Ureter (tissue), 1 donor: ENCODE data around the gene EXOC6. TPM values are rescaled to one million over a fixed set of nuclear protein-coding genes. Genes with fewer than 3 reads are reported as not detected.
"Not testable (repeated sequence)": the region's sequence is repeated elsewhere in the genome, so short reads cannot be mapped to it uniquely, and the experiment has no call there.

Experiments
- DNase-seq: peaks from one replicate; pipeline ENCODE4 v3.0.0-alpha.2; 2020; ENCODE audit warnings: low spot score
- total RNA-seq: library from RNA; stranded (reverse); gene quantifications from one replicate; pipeline ENCODE4 v1.2.4, GENCODE V29; 2023
- donor health status: DM: yes; HTN: yes; CAD: no.

EXOC6 gene
- total RNA-seq, 1 donor from 2014 or later: 16.6 TPM

DNA sequence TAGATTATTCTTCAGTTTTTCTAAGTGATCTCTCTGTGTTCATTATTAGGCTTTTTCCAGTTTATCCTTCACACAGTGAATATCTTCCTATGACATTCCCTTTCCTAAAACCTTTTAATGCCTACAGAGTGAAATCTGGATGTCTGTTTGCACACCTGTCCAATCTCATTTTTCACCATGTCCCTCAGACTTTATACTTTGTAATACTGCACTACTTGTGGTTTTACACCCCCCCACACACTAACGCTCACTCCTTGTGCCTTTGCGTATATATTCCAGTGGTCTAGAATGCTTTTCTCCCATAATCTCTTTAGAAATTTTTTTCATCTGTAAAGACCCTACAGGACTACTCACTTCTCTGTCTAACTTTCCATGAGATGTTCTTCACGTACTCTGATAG, 98.2 kb downstream of the EXOC6 start:
- no peak for DNase-seq

DNA sequence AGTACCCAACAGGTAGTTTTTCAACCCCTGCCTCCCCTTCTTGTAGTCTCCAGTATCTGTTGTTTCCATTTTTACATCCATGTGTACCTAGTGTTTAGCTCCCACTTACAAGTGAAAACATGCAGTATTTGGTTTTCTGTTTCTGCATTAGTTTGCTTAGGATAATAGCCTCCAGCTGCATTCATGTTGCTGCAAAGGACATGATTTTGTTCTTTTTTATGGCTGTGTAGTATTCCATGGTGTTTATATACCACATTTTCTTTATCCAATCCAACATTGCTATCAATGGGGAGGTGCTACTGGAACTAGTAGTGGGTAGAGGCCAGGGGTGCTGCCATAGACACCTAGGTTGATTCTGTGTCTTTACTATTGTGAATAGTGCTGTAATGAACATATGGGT, 104.3 kb downstream of the EXOC6 start:
- not testable (repeated sequence) for DNase-seq

DNA sequence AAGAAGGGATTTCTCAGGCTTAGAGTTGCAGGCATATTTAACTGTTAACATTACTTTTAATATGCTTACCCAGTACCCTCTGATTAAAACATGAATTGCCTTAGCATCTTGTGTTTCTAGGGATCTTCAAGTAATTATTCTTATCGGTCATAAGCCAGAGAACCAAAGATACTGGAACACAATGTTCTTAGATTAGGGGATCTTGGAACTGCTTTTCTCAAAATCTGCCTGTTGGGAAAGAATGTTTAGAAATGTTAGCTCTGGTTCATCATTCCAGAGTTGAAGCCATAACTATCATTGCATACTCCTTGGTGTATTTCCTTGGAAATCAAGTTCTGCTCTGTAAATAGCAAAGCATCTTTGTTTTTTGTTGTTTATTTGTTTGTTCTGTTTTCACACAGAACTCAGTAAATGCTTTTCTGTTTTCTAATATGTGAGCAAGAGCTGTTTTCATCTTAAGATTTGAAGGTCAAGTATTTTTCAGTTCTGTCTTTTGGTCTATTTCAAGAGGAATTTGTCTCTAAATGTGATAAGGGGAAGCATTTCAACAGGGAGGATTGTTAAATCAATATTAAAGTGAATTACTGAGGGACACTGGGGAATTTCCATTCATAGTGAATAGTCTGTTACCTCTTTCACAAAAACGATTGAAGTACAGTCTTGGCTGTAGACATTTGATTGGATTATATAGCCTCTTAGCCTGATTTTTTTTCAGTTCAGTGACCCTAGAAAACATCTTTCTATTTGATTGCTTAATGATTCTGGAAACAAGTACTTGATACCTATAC, 109.1 kb downstream of the EXOC6 start:
- DNase-seq: no peak

DNA sequence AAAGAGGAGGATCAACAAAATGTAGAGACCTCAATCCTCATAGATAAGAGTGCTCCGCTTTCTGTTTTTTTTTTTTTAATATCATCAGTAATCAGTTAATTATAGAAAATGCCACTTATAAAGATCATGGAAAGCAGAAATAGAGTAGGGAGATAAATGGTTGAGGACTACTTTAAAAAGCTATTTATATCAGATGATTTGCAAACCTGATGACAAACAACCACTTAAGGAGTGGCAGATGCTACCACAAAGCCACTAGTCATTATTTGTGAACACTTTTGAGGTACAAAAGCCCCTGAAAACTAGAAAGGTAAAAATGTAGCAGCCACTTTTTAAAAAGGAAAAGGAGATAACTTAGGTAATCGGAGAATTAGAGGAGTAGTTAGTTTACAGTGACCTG, 113.3 kb downstream of the EXOC6 start:
- DNase-seq: no peak

DNA sequence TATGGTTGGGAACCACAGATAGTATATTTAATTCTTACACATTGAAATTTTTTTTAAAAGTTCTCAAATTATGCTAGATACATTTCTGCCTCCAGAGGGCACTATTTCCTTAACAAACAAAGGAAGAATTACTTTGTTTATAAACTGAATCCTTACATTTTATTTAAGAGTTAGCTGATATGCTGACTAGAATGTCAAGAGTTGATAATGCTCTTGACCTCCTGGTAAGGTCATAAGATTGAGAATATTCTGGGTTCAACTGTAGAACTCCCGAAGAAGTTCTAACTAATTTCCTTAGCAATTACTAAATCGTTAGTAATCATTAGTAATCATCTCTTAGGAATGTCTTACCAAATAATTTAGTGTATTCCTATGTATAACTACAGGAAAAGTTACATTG, 117.0 kb downstream of the EXOC6 start:
- DNase-seq: no peak

DNA sequence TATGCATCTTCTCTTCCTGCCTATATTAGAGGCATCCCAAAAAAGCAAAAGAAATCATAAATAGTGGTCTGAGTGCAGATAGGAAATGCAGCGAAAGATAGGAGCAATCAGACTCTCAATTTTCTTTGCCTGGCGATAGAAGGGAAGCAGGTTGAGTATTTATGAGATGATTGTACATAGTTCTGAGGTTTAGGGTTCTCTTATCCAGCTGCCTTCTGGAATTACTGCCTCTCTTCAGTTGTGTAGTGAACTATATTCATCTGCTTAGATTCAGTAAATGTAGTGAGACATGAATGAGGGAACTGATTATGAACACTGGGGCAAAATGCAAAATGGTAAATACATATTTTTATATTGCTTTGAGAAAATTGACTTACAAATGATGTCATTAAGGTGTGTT, 119.3 kb downstream of the EXOC6 start:
- no peak for DNase-seq

DNA sequence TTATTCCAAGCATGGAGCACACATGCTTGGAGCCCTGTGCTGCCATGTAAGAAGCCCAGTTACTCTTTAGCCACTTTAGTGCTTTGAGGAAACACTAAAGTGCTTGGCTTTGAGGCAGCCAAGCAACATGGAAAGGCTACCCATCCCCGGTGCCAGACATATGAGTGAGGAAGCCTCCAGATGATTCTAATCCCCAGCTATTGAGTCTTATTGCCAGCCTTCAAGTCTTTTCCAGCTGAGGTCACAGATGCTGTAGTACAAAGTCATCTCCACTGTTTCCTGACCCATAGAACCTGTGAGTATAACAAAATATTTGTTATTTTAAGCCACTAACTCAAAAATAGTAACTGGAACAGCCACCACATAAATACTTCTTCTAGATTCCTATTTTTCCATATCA, 120.8 kb downstream of the EXOC6 start:
- no peak for DNase-seq

DNA sequence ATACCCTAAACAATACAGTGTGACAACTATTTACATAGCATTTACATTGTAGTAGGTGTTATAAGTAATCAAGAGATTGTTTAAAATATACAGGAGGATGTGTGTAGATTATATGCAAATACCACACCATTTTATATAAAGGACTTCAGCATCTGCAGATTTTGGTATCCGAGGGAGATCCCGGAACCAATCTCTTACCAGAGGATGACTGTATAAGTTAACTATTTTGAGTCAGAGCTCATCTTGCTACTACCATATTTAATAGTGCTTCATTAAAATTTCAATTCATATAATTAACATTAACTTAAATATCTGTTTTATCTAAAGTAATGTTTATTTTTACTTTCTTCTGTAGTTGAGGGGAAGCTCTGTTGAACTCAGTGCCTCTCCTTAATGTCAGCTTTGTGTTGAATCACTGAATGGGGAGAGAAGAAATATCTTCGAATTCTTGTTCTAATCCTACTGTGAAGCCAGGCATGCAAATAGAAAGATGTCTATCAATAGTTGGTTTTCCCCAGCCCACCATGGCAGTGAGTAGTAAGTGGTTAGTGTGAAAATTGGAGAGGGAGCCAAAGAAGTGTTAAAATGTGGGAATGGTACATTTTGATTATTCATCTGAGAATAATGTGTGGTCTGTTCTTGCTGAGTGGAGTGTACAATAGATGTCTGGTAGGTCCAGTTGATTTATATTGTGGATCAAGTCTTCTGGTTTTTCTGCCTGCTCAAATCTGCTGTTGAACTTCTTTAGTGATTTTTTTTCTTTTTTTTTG, 122.2 kb downstream of the EXOC6 start:
- no peak for DNase-seq

DNA sequence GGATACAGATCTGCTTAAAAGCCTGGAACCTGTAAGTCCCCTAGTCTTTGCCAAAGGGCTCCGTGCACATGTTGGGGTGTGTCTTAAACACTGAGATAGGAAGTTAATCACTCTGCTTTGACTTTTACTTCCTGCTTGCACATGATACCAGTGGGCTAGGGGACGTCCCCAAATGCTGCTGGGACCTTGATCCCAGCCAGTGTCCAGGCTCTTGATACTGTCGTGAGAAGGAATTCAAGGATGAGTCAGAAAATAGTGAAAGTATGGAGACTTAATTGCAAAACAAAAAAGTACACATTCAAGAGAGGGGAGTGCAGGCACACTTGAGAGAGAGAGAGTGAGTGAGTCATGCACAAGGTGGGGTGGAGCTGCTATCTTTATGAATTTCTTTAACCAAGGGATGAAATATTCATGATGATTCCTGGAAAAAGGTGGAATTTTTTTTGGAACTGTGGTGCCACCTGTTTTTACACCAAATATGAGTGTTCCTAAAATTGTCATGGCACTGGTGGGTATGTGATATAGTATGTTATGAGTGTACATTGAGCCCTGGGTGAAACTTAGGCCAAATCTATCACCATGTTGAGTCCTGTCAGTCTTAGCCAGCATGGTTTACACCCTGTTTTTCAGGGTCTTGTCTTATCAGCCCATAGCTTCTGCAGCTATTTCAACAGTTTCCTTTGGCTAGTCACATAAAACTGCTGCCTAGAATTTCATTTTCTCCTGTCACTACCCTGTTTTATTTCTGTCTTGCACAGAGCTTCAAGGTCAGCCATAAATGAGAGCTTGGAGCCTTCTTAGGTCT, 123.9 kb downstream of the EXOC6 start:
- no peak for DNase-seq

DNA sequence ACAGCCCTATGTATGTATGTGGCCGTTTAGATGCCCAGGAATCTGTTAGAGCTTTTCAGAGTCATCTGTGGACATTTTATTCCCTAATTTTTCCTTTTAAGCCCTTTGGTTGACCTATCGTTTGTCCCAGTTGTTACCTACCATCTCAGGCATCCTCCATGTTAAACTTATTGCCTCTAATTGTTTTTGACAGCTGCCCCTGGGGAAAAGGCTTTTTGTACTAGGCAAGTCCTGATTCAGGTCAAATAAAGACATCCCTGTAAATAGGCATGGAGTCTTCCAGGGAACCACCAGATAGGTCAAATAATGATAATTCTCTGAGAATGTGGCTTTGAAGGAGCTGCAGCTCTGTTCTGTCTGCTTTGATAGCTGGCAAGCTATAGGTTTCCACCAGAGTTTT, 124.6 kb downstream of the EXOC6 start:
- DNase-seq: no peak

DNA sequence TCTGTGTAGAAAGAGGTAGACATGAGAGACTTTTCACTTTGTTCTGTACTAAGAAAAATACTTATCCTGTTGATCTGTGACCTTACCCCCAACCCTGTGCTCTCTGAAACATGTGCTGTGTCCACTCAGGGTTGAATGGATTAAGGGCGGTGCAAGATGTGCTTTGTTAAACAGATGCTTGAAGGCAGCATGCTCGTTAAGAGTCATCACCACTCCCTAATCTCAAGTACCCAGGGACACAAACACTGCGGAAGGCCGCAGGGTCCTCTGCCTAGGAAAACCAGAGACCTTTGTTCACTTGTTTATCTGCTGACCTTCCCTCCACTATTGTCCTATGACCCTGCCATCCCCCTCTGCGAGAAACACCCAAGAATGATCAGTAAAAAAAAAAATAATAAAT, 128.0 kb downstream of the EXOC6 start:
- not testable (repeated sequence) for DNase-seq

DNA sequence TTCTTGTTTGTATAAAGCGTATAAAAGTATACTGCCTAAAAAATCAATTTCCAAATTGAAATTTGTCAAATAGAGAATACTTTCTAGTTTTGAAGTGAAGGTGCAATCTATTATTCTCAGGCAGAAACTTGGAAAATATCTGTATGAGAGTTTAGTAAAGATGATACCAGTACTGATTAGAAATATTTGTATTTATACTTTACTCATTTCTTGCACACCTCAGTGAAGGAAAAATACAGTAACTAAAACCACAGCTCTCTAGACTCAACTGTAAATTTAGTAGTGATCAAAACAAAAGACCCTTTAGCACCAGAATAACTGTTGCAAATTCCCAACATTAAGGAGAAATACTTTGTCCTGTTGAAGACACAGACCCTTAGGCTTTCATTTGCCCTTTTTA, 140.9 kb downstream of the EXOC6 start:
- DNase-seq: no peak

DNA sequence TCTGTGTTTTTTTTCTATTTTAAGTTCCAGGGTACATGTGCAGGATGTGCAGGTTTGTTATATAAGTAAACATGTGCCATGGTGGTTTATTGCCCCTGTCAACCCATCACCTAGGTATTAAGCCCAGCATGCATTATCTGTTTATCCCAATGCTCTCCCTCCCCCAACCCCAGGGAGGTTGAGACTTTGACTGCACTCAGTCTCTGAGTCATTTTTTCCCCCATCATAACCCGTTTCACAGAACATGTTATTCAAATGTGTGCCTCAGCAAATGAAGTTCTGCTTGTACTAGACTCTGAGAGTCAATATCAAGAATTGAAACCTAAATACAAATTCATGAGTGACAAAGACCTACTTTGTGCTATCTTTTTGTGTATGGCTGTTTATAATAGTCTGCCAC, 142.3 kb downstream of the EXOC6 start:
- DNase-seq: no peak

DNA sequence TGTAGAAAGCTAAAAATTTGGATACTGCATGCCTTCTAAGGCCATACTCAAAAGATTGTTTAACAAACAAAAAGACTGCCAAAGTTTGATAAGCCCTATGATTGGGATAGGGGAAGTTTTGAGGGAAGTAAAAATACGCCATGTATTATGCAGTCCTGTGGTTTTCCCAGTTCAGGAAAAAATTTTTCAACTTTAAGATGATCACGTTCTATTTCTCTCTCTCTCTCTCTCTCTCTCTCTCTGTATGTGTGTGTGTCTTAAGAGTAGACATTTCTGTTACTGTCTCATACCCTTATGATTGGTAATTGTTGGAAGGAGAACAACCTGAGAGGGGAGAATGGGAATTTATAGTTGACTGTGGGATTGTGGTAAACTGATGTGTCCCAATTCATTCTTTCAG, 143.2 kb downstream of the EXOC6 start:
- no peak for DNase-seq

DNA sequence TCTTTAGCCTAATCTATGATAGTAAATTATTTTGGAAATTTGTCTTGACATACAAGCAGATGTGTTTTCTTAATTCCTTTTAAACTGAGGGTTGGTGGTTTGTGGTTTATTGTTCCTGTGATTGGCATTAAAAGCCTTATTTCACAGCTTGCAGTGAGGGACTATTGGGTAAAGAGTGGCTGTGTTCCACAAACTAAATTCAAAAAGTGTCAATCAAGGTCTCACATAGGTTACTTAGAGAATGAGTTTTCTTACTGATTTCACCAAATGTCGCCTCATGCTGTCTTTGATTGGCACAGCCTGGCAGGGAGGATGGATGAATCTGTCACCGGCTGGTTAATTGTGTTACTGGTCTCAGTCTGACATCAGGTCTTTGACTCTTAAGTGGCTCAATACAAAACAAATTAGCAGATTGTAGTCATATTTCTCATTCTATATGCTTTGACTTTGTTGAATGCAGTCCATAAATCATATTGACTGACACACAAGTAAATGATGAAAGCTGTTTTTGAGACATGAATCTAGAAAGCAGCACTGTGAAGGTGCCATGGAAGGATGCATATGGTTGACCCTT, 145.5 kb downstream of the EXOC6 start:
- DNase-seq: no peak

DNA sequence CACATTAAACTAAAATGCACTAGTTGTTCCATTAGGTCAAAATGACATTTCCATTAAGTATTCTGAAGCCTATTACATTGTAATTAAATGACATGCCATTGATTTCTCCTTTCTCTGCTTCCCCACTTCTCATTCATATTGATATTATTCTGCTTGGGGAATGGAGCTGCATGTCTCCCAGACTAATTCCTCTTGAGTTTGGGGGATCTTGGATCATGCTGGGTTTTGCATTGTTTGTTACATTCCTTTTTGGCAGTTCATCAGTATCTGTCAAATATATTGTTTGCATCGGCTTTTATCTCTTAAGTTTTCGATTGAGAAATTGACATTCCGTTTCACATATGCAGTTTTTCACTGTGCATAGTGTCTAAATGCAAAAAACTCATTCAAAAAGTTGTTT, 147.2 kb downstream of the EXOC6 start:
- no peak for DNase-seq

DNA sequence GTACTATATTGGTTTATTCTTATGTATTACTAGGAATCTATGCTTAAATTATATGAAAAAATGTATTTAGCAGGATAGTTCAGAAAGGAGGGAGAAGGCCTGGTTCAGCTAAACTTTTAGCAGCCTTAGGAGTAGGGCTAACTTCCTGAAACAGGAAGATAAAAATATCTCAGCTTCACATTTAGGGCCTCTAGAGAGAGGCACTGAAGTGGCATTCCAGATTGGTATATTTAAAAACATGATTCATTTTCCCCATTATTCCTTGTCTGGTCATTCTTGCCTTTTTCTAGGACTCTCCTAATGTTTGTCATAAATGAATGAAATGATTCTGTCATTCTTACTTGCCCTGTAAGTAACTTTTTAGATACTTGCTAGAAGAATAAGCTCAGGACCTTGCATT, 149.3 kb downstream of the EXOC6 start:
- DNase-seq: no peak

DNA sequence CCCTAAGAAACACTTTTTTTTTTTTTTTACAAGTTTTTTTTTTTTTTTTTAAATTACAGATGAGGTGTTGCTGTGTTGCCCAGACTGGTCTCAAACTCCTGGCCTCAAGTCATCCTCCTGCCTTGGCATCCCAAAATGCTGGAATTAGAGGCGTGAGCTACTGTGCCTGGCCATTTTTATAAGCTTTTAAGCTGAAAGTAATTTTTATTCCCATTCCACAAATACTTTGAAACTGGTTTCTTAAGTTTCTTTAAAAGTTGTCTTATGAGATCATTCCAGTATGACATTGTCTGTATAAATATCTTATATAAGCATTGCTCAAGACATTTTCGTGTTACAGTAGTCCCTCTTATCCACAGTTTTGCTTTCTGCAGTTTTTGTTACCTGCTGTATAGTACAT, 150.9 kb downstream of the EXOC6 start:
- no peak for DNase-seq

DNA sequence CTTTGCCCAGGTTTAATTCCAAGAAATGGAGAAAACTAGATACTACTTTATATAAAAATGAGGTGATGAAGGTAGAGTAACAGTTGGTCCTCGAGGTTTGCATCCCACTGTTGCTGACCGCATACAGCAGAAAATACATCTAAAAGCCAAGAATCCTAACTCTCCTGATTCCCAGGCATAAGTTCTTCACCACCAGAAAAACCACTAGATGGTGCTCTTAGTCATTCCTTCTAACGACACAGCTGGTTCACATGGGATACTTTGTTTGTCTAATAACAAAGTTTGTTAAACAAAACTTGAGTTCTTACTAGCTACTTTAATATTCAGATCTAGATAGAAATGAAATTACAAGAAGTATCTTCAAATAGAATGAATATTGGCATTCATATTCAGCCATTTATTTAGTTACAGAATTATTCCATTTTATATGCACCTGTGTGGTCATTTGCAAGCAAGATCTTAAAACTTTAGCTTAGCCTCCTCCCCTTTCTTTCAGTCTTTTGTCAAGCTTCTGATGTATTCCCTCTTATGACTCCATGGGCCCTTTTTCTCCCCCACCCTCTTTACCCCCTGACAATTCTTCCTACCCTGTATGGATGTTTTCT, 158.2 kb downstream of the EXOC6 start:
- DNase-seq: no peak

DNA sequence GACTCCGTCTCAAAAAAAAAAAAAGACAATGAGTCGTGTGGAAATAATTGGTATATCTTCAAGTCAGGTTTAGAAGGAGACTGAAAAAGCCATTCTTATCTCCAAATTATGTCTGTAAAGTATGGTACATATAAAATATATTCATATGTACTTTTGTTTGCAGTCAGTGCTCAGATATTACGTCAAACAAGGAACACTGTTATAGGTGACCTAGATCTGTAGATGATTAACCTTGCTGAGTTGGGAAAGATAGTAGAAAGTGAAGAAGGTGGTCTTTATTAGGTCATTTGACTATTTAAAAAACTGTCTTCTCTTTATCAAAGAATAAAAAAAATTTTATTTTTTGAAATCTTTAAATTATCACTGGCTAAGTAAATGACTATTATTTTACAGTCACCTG, 167.4 kb downstream of the EXOC6 start:
- no peak for DNase-seq

DNA sequence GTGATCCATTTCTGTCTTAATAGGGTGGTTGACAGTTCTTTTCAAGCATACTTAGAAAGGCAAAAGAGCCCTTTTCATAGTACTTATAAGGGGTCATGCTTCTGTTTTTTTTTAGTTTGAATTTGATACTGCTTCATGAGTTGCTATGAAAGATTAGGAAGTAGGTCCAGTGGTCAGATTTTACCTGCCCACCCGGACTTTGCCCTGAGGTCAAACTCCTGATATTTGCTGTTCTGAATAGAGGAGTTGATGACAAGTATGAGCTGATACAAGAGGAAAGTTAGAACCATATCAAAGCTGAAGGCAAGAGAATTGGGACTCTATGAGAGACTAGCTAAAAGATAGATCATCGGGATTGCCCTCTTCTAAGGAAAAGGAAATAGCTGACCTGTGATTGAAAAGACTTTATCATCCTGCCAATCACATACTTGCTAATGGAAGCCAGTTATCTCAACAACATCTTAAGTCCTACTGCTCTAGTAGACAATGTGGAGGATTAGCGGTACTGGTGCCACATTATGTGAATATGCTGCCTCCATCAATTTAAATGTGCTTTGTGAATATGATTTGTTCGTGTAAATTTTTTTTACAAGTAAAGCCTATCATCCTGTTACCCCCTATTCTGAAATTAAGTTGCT, 174.8 kb downstream of the EXOC6 start:
- DNase-seq: no peak
